Measurements from ENCODE around the gene FRRS1L. TPM values are rescaled to one million over a fixed set of nuclear protein-coding genes. Genes with fewer than 3 reads are reported as not detected.

Gene FRRS1L
- total RNA-seq, 2 donors from 2014 or later = 0.12 to 1.8 TPM

GRCh38 chr9:109118808-109119438 is 48.1 kb downstream of the FRRS1L start:
- DNase-seq = peak; percentile 49
- intact Hi-C loops (cut with DNase I) = loop anchor here (10.0 kb wide), 1 partner anchor 104 kb away; the partner anchor contains the start of gene CTNNAL1
- H3K27ac ChIP-seq = peak overlapping the region; percentile 92
- no peaks in the 10 kb centered on the region for H3K9me3 ChIP-seq
- H3K4me3 ChIP-seq = peak overlapping the region; percentile 63
- peak overlapping the region; percentile 84 for H3K9ac ChIP-seq (ENCODE audit: low read depth in 2 of 2, low read length in 2 of 2)
- H3K4me1 ChIP-seq = peaks cover 9% of the 10 kb centered on the region
- TF ChIP-seq CTCF (IDR thresholded peaks at IDR 0.05) = no peak
- no peaks in the 10 kb centered on the region for H3K27me3 ChIP-seq
- no peaks in the 10 kb centered on the region for H3K36me3 ChIP-seq

GRCh38 chr9:109117856-109118807 is 48.9 kb downstream of the FRRS1L start:
- Histone ChIP-seq H3K9ac (ENCODE audit: low read depth in 2 of 2, low read length in 2 of 2) (peak overlapping the region in 1 of 2 donors; percentile 84), H3K4me3 (peak overlapping the region; percentile 63), H3K36me3 (no peaks in the 10 kb centered on the region), H3K4me1 (peaks cover 9% of the 10 kb centered on the region), H3K9me3 (no peaks in the 10 kb centered on the region), H3K27ac (peak overlapping the region; percentile 92), H3K27me3 (no peaks in the 10 kb centered on the region)
- intact Hi-C loops (cut with DNase I) = loop anchor here (10.0 kb wide), 1 partner anchor 103 kb away; the partner anchor contains the start of gene CTNNAL1
- peak; percentile 32 for DNase-seq
- no peak for TF ChIP-seq CTCF (IDR thresholded peaks at IDR 0.05)

GRCh38 chr9:109115931-109116526 is 51.0 kb downstream of the FRRS1L start:
- Histone ChIP-seq H3K9me3 (no peaks in the 10 kb centered on the region), H3K27me3 (no peaks in the 10 kb centered on the region), H3K9ac (ENCODE audit: low read depth in 2 of 2, low read length in 2 of 2) (no peak overlapping the region), H3K27ac (no peak overlapping the region), H3K4me3 (no peak overlapping the region), H3K36me3 (no peaks in the 10 kb centered on the region), H3K4me1 (peaks cover 9% of the 10 kb centered on the region)
- no peak for DNase-seq
- intact Hi-C loops (cut with DNase I) = loop anchor here (10.0 kb wide), 1 partner anchor 101 kb away; the partner anchor contains the start of gene CTNNAL1
- TF ChIP-seq CTCF (IDR thresholded peaks at IDR 0.05) = no peak

- no peak overlapping the region for H3K27ac ChIP-seq
- peaks cover 4% of the 10 kb centered on the region for H3K4me1 ChIP-seq
- no peaks in the 10 kb centered on the region for H3K36me3 ChIP-seq
- no peak overlapping the region for H3K9ac ChIP-seq (ENCODE audit: low read depth in 2 of 2, low read length in 2 of 2)
- H3K27me3 ChIP-seq = no peaks in the 10 kb centered on the region
- intact Hi-C loops (cut with DNase I) = loop anchor here (10.0 kb wide), 1 partner anchor 100 kb away; the partner anchor contains the start of gene CTNNAL1
- no peaks in the 10 kb centered on the region for H3K9me3 ChIP-seq
- no peak for DNase-seq
- TF ChIP-seq CTCF (IDR thresholded peaks at IDR 0.05) = no peak
- no peak overlapping the region for H3K4me3 ChIP-seq
Observed at GRCh38 chr9:109114670-109115069, 52.4 kb downstream of the FRRS1L start.
